GM12892 (cell line): ENCODE measurements around the gene GTF2I.

ENCODE experiments used
- POLR2AphosphoS5 ChIP-seq: IDR thresholded peaks from 2 replicates; pipeline ENCODE4 v1.6.1; 2011; ENCODE audit warnings: low read depth, low read length, control low read depth
- TAF1 ChIP-seq: IDR thresholded peaks from 2 replicates; pipeline ENCODE4 v1.6.1; 2011; ENCODE audit warnings: low read depth, mild to moderate bottlenecking, control low read depth, low read length, borderline replicate concordance

GRCh38 chr7:74672343-74672915 lies 14.9 kb downstream of the GTF2I start:
- no peak for TF ChIP-seq POLR2AphosphoS5
- no peak for TF ChIP-seq TAF1
